Glutamatergic neuron (in vitro differentiated cells): ENCODE results near the gene CACNG6. TPM values are rescaled to one million over a fixed set of nuclear protein-coding genes. Genes with fewer than 3 reads are reported as not detected.

Source experiments
- DNase-seq: peaks from one replicate; pipeline ENCODE4 v3.0.0; 2022
- H3K27ac Mint-ChIP-seq: one replicate; pipeline ENCODE4 v1.8.0; 2020; ENCODE audit warnings: mild to moderate bottlenecking, mixed read lengths, inconsistent platforms; ENCODE audit not compliant: unreplicated experiment
- H3K27me3 Mint-ChIP-seq: one replicate; pipeline ENCODE4 v1.8.0; 2020; ENCODE audit warnings: mild to moderate bottlenecking, moderate library complexity, mixed read lengths, inconsistent platforms; ENCODE audit not compliant: unreplicated experiment
- H3K36me3 Mint-ChIP-seq: one replicate; pipeline ENCODE4 v1.8.0; 2020; ENCODE audit warnings: mild to moderate bottlenecking, mixed read lengths, inconsistent platforms; ENCODE audit not compliant: unreplicated experiment
- H3K4me1 Mint-ChIP-seq: one replicate; pipeline ENCODE4 v1.8.0; 2020; ENCODE audit warnings: mild to moderate bottlenecking, low read depth, mixed read lengths, inconsistent platforms; ENCODE audit not compliant: unreplicated experiment
- H3K4me3 Mint-ChIP-seq: one replicate; pipeline ENCODE4 v1.8.0; 2020; ENCODE audit warnings: mild to moderate bottlenecking, mixed read lengths, inconsistent platforms; ENCODE audit not compliant: unreplicated experiment
- H3K9me3 Mint-ChIP-seq: one replicate; pipeline ENCODE4 v1.8.0; 2020; ENCODE audit warnings: mild to moderate bottlenecking, moderate library complexity, mixed read lengths, inconsistent platforms; ENCODE audit not compliant: unreplicated experiment
- total RNA-seq: library from RNA; stranded (reverse); fragmentation: NEBNext Ultra II Directional; extraction: Animal tissue kit (Norgen Biotek cat#: 25700); gene quantifications from one replicate; pipeline ENCODE4 v1.2.1, GENCODE V29; 2021; ENCODE audit not compliant: unreplicated experiment
- TF ChIP-seq, protein P1 (sequence below): fragments of 200-600 bp; sonication (generic); IDR thresholded peaks from one replicate; pipeline ENCODE4 v1.5.0; 2021; ENCODE audit not compliant: partially characterized antibody, unreplicated experiment

The CACNG6 gene
- total RNA-seq, 1 donor from 2014 or later = 0.74 TPM

DNA sequence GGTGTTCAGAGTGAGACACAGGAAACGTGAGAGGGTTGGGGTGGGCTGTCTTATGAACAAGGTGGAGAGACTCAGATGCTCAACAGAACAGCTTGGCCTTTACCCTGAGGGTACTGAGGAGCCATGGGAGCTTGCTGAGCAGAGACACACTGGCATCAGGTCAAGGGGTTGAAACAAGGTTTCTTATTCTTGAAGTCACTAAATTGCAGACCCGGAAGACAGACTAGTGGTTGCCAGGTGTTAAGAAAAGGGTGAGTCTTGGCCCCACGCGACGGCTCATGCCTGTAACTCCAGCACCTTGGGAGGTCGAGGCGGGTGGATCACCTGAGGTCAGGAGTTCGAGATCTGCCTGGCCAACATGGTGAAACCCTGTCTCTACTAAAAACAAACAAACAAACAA lies 22.4 kb downstream of the CACNG6 start:
- Mint-ChIP-seq H3K4me1 (peaks cover 9% of the 10 kb centered on the region), H3K4me3 (no peak overlapping the region), H3K9me3 (peaks cover 6% of the 10 kb centered on the region), H3K36me3 (peaks cover 7% of the 10 kb centered on the region), H3K27ac (no peak overlapping the region), H3K27me3 (peaks cover 5% of the 10 kb centered on the region)
- DNase-seq = no peak
- TF ChIP-seq, protein P1, sequence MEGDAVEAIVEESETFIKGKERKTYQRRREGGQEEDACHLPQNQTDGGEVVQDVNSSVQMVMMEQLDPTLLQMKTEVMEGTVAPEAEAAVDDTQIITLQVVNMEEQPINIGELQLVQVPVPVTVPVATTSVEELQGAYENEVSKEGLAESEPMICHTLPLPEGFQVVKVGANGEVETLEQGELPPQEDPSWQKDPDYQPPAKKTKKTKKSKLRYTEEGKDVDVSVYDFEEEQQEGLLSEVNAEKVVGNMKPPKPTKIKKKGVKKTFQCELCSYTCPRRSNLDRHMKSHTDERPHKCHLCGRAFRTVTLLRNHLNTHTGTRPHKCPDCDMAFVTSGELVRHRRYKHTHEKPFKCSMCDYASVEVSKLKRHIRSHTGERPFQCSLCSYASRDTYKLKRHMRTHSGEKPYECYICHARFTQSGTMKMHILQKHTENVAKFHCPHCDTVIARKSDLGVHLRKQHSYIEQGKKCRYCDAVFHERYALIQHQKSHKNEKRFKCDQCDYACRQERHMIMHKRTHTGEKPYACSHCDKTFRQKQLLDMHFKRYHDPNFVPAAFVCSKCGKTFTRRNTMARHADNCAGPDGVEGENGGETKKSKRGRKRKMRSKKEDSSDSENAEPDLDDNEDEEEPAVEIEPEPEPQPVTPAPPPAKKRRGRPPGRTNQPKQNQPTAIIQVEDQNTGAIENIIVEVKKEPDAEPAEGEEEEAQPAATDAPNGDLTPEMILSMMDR = no peak

- peaks cover 5% of the 10 kb centered on the region for H3K27me3 Mint-ChIP-seq
- H3K27ac Mint-ChIP-seq = peak overlapping the region; percentile 59
- peaks cover 9% of the 10 kb centered on the region for H3K4me1 Mint-ChIP-seq
- DNase-seq = peak; percentile 68
- TF ChIP-seq, protein P1 = no peak
- H3K9me3 Mint-ChIP-seq = peaks cover 6% of the 10 kb centered on the region
- peaks cover 7% of the 10 kb centered on the region for H3K36me3 Mint-ChIP-seq
- H3K4me3 Mint-ChIP-seq = peak overlapping the region; percentile 63
Observed at GRCh38 chr19:54014920-54015560, 23.6 kb downstream of the CACNG6 start.

DNA sequence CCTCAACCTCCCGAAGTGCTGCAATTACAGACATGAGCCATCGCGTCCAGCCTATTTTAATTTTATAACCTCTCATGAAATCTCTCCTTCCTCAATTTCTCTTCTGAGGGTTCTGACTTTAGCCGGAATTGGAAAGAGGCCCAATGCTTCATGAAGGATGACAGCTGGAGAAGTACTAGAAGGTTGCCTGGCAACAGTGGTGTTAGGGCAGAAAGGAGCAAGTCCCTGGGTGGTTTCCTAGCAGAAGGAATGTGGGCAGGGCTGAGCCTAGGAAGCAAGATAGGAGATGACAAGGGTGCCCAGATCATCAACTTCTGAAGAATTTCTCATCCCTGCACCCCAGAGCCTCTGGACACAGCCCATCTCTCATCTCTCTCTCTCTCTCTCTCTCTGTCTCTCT lies 25.8 kb downstream of the CACNG6 start:
- Mint-ChIP-seq H3K9me3 (peaks cover 6% of the 10 kb centered on the region), H3K27ac (no peak overlapping the region), H3K36me3 (peaks cover 7% of the 10 kb centered on the region), H3K4me3 (no peak overlapping the region), H3K27me3 (peaks cover 9% of the 10 kb centered on the region), H3K4me1 (peaks cover 8% of the 10 kb centered on the region)
- TF ChIP-seq, protein P1 = no peak
- no peak for DNase-seq

- peaks cover 7% of the 10 kb centered on the region for H3K36me3 Mint-ChIP-seq
- H3K4me3 Mint-ChIP-seq = no peak overlapping the region
- DNase-seq = no peak
- peaks cover 10% of the 10 kb centered on the region for H3K27me3 Mint-ChIP-seq
- H3K9me3 Mint-ChIP-seq = peaks cover 2% of the 10 kb centered on the region
- no peak overlapping the region for H3K27ac Mint-ChIP-seq
- TF ChIP-seq, protein P1 = no peak
- H3K4me1 Mint-ChIP-seq = peaks cover 5% of the 10 kb centered on the region
Observed at GRCh38 chr19:54021363-54021762, 29.9 kb downstream of the CACNG6 start.

DNA sequence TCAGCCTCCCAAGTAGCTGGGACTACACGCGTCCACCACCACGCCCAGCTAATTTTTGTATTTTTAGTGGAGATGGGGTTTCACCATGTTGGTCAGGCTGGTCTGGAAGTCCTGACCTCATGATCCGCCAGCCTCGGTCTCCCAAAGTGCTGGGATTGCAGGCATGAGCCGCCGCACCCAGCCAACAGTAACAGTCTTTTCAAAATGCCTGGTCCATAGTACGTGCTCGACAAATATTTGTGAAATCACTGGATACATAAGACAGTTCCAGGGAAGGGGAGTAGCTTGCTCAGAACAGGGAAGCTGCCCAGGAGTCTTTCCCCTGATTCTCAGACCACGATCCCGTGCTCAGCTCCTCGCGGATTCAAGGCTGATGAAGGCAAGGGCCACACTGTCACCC lies 30.5 kb downstream of the CACNG6 start:
- H3K36me3 Mint-ChIP-seq = peaks cover 7% of the 10 kb centered on the region
- no peak overlapping the region for H3K4me3 Mint-ChIP-seq
- TF ChIP-seq, protein P1 = no peak
- peaks cover 10% of the 10 kb centered on the region for H3K27me3 Mint-ChIP-seq
- H3K4me1 Mint-ChIP-seq = peaks cover 5% of the 10 kb centered on the region
- H3K9me3 Mint-ChIP-seq = no peaks in the 10 kb centered on the region
- no peak overlapping the region for H3K27ac Mint-ChIP-seq
- DNase-seq = no peak
